HG02943 (cell line): ENCODE results near the gene RBM24.

Experiments
- ATAC-seq: cut with Tn5 transposase; IDR thresholded peaks from one replicate; pipeline ENCODE4 v1.9.1; 2021; ENCODE audit warnings: mild to moderate bottlenecking, low read depth, moderate library complexity; ENCODE audit not compliant: unreplicated experiment

The RBM24 gene

DNA sequence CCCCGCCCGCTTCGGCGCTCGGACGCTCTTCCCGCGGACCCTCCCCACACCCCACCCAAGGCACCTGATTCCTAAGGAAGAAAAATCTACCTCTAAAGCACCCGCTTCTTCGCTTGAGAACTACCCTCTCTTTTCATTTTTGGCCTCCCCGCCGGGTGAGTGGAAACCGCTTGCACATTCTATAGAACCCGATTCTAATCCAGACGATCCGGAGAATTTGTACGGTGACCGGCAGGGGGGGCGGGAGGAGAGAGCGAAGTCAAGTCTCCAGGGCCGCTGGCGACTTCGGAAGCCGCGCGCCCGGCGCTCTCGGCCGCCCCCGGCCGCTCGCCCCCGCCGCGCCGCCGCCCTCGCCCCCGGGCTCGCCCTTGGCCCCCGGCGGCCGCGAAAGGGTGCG, at the start of gene RBM24:
RBM24 (plus strand) TSS at position 262 of the 397 bp plus-strand sequence. CDS start 221 bp downstream, outside the sequence.
- ATAC-seq: no peak

- no peak for ATAC-seq
Observed at GRCh38 chr6:17233531-17233930, 47.6 kb upstream of the RBM24 start.

DNA sequence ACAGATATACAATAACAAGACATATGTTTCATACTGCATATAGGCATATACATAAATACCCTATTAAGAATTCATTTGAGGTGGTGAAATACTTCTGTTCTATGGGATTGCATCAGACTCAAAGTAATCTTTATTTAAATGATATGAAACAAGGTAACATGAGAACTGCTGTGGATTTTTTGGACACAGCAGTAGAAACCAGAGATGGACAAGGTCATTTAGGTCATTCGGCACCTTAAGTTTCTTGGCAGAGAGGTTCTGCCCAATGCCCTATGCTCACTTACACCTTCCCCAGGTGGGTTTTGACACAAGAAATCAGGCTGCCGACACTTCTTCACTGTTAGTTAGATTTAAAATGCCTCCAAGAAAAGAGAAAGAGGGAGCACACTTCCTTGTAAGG, 43.9 kb upstream of the RBM24 start:
- ATAC-seq: no peak

DNA sequence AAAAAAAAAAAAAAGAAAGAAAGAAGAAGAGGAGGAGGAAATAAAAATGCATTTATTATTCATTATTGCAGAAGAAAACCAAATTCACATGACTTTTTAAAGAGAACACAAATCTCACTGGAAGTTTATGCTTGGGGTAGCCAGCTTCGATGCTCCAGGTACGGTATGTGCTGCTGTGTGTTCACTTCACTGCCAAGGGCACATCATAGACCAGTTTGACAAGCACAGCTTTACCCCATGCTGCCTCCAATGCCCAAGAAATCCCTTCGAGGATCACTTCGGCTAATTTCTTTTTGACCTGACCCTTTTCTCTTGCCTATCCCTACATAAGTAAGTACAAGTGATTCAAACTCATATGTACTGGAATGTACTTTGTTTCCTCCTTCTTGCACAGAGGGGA, 41.9 kb upstream of the RBM24 start:
- ATAC-seq: no peak

DNA sequence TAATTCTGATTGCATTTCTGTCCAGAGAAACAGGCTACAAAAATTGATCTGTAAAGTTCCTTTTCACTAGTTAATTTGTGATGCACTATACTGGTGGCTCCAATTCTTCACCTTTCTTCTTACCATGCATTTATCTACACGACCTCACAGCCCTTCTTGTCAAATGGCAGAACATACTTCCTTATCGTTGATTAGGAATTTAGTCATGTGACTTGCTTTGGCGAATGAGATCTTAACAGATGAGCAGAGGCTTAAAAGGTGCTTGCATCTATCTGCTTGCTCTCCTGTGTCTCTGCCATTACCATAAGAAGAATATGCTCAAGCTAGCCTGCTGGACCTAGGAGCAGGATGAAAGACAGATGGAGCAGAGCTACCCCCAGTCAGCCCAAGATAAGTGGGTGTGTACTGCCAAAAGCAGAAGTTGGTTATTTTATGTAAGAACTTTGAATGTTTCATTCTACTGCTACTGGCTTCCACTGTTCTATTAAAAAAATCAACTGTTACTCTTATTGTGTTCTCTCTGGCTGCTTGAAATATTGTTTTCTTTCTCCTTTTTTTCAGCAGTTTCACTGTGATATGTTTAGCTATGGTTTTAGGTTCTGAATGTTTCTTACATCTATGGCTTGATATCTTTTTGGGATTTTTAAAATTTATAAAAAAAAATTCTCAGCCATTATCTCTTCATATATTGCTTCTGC, 40.2 kb upstream of the RBM24 start:
- ATAC-seq: no peak

- ATAC-seq: no peak
Observed at GRCh38 chr6:17242087-17242486, 39.1 kb upstream of the RBM24 start.

GRCh38 chr6:17250237-17250636, 30.9 kb upstream of the RBM24 start:
- ATAC-seq: no peak

- ATAC-seq: no peak
Observed at GRCh38 chr6:17251953-17252352, 29.2 kb upstream of the RBM24 start.

DNA sequence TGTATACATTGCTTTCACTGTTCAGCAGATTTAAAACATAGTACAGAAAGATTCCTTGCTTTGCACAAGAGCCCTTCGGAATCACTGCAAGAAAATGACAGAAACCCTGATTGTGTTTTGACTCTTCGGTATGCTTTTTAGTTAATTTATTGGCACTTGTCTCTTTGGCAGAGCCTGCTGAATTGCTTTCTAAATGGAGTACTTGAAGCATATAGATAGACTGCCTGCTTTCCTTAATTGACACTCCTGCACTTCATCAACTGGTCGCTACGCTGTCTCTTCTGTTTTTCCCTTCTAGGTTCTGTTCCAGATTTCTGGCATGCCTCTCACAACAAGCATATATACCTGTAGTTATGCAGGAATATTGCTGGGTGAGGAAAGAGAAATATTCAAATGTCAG, 22.4 kb upstream of the RBM24 start:
- no peak for ATAC-seq

GRCh38 chr6:17265570-17265969, 15.6 kb upstream of the RBM24 start:
- no peak for ATAC-seq

- ATAC-seq: no peak
Observed at GRCh38 chr6:17267566-17267965, 13.6 kb upstream of the RBM24 start.

DNA sequence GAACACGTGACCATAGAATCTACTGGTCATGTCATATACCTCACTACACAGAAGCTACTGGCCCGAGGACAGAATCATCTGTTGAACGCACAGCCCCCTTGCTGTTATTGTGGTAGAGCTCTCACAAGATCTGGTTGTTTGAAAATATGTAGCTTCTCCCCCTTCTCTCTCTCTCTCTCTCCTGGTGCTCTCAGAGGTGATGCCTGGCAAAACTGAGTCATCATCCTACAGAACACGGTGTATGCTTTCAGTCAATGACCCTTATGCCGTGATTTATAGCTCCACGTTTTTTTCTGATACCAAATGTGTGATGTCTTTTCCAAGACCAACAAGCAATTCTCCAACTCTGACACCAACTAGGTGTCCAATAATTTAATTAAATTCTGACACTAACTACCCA, 13.0 kb upstream of the RBM24 start:
- no peak for ATAC-seq

DNA sequence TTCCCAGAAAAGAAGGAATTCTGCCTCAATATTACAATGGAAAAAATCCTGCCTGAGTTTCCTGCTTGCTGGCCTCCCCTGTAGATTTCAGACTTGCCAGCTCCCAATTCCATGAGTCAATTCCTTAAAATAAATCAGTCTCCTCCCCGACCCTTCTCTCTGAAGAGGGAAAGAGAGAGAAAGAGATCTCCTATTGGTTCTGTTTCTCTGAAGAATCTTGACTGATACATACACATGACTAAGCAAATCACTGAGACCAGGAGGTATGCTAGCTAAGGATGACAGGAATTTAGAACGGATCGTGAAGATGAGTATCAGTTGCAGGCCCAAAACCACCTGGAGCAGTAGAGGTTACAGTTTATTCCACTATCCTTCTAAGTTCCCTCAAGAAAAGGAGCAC, 11.3 kb upstream of the RBM24 start:
- ATAC-seq: no peak

DNA sequence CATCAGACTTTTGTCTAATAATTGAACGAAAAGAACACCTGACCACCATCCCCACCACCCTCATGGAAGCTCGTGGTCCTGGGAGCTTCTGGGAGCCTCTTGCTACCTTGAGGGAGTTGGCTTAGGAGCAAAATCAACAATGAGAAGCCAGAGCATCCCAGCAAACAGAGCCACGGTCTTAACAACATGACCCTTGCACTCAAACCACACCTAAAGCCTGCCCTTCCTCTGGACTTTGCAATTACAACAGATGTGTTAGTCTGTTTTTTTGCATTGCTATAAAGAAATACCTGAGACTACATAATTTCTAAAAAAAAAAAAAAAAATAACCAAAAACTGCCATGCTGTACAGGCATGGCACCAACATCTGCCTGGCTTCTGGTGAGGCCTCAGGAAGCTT, 9.5 kb upstream of the RBM24 start:
- ATAC-seq: no peak

DNA sequence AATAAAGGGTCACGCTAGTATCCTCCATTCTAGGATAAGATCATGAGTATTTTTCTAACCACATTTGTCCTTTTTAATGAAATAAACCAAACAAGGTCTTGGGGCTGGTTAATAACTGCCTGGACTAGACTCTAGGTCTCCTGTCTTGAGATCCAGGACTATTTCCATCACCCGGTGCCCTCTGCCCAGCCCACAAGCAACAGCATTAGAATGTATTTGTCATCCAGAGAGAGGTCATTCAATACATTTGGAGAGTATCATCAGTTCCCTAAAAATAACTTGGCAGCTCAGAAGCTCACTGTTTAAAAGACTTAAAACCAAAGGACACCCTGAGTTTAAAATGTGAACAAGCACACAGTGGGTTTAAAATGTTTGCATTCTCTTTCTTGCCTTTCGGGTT, 4.4 kb upstream of the RBM24 start:
- ATAC-seq: no peak

GRCh38 chr6:17277256-17277655, 3.9 kb upstream of the RBM24 start:
- ATAC-seq: no peak

DNA sequence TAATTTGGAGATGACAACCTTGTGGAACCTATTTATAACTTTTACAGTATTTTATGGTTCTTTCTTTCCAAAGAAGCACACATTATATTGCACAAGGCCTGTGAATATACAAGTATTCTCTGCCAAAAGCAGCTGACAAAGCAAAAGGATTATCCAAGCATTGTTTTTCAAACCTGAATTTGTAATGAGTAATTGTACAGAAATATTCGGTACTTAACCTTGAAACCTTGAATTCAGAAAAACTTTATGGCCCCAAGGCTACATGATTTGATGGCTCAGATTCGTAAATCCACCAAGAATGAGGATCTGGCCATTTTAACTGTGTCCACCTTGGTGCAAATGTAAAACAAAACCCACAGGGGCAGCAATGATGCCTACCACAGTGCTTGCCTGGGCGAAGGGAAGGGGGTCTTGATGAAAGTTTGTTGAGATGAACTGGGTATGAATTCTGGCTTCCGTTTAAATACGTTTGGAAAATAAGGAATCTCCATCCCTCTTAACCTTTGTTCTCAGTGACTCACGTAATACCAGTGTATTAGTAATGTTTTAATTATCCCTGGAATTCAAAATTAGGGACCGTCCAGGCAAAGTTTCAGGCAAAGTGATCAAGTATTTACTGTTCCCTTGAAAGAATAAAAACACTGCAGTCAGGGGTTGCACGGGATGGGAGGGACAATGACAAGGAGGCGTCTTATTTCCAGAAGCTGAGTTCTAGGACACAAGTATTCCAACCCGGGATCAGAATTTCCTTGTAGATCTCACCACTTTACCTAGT, 2.7 kb upstream of the RBM24 start:
- ATAC-seq: no peak

DNA sequence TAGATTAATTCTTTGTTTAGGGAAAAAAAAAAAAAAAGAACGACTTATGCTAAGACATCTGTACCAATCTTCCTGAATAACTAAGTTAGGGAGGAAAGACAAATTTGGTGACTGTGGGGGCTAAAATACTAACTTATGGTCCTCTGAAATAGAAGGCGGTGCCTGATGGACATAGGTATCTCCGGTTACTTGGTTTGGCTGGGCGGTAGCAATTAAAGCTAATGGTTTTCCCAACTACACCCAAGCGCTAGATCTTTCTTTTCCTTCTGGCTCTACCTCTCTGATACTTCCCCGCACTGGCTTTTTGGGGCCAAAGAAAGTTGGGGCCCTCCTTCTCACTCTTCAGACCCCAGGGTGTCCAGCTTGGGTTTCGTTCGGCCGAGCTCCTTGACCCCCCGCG, 1.0 kb upstream of the RBM24 start:
- no peak for ATAC-seq

DNA sequence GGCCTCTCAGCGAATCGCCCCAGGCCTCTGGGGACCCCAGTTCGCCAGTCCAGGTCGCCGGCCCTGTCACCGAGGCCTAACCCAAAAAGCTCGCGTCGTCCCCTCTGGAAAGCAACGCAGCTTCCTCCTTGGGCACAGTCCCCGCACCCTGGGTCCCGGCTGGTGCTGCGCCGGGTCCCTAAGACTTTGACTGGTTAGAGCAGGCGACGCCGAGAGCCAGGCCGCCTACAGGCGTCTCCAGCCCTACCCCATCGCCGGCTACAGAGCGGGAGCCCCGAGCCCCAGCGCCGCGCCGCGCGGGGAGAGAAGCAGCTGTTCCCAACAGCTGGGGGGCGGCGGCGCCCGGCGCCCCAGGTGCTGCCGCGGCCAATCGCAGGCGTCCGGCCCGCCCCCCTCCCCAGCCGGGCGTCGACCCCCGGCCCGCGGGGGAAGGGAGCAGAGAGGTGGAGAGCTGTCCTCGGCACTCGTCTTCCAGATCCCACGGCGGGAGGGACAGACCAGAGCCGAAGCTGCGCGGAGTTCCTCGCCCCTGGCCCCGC, 540 bp upstream of the RBM24 start:
- no peak for ATAC-seq

GRCh38 chr6:17281497-17282481, 628 bp downstream of the RBM24 start:
- ATAC-seq: no peak

- no peak for ATAC-seq
Observed at GRCh38 chr6:17283074-17283473, 1.9 kb downstream of the RBM24 start.
